IMR-90 (cell line): ENCODE measurements around the gene GRIK5. TPM values are rescaled to one million over a fixed set of nuclear protein-coding genes. Genes with fewer than 3 reads are reported as not detected.
"Not testable (repeated sequence)": the region's sequence is repeated elsewhere in the genome, so short reads cannot be mapped to it uniquely, and the experiment has no call there.

Source experiments
- ATAC-seq: fragments of 200-7000 bp; cut with Tn5 transposase; 2 replicates; pipeline ENCODE4 v1.9.1; 2020; ENCODE audit warnings: low read depth, mild to moderate bottlenecking, moderate library complexity
- BruUV-seq: library from RNA; stranded (reverse); fragments of 400-500 nt; replicated peaks from 2 replicates; lab custom pipeline; 2021; lab: Mats Ljungman, UMichigan
- CTCF ChIA-PET: fragments of 300-600 bp; formaldehyde crosslinking; extraction: SDS; loops from one replicate; lab custom pipeline; 2021; ENCODE audit warnings: antibody characterized with exemption; lab: Yijun Ruan, JAX
- POLR2A ChIA-PET: fragments of 300-600 bp; sonication (Branson Sonifier 250); formaldehyde crosslinking; loops from one replicate; lab custom pipeline; 2022; ENCODE audit warnings: antibody characterized with exemption; ENCODE audit not compliant: unreplicated experiment; lab: Charles Lee
- DNase-seq: peaks from one replicate; pipeline ENCODE4 v3.0.0; 2013
- H2AFZ ChIP-seq: replicated peaks from 2 replicates; pipeline ENCODE3; 2013; ENCODE audit warnings: low read length, mild to moderate bottlenecking; ENCODE audit not compliant: poor library complexity
- H2AK5ac ChIP-seq: 2 replicates; pipeline ENCODE4 v1.6.1; 2013; ENCODE audit warnings: low read depth, low read length, inconsistent platforms
- H2AK9ac ChIP-seq: replicated peaks from 2 replicates; pipeline ENCODE3; 2013; ENCODE audit warnings: mild to moderate bottlenecking, low read depth, low read length, moderate library complexity; ENCODE audit not compliant: poor library complexity
- H2BK120ac ChIP-seq: 2 replicates; pipeline ENCODE4 v1.6.1; 2013; ENCODE audit warnings: low read depth, low read length, inconsistent platforms
- H2BK15ac ChIP-seq: 3 replicates; pipeline ENCODE4 v1.6.1; 2013; ENCODE audit warnings: low read depth, low read length, inconsistent platforms
- H2BK20ac ChIP-seq: 2 replicates; pipeline ENCODE4 v1.6.1; 2013; ENCODE audit warnings: low read depth, mild to moderate bottlenecking, inconsistent platforms, low read length, moderate library complexity
- H2BK5ac ChIP-seq: 2 replicates; pipeline ENCODE4 v1.6.1; 2013; ENCODE audit warnings: mild to moderate bottlenecking, low read depth, low read length, inconsistent platforms; ENCODE audit not compliant: poor library complexity, severe bottlenecking
- H3K14ac ChIP-seq: replicated peaks from 2 replicates; pipeline ENCODE4 v1.6.1; 2013; ENCODE audit warnings: low read depth, low read length, inconsistent platforms
- H3K18ac ChIP-seq: 2 replicates; pipeline ENCODE4 v1.6.1; 2013; ENCODE audit warnings: low read depth, low read length, control low read depth
- H3K23ac ChIP-seq: 2 replicates; pipeline ENCODE4 v1.6.1; 2013; ENCODE audit warnings: low read depth, low read length, inconsistent platforms
- H3K27ac ChIP-seq: 2 replicates; pipeline ENCODE4 v1.5.1; 2013; ENCODE audit warnings: mild to moderate bottlenecking, control low read depth, low read length; ENCODE audit not compliant: insufficient read depth
- H3K27me3 ChIP-seq: 2 replicates; pipeline ENCODE4 v1.6.1; 2013; ENCODE audit warnings: low read length; ENCODE audit not compliant: control insufficient read depth, insufficient read depth
- H3K36me3 ChIP-seq: 2 replicates; pipeline ENCODE4 v1.6.1; 2013; ENCODE audit warnings: low read length, mixed read lengths; ENCODE audit not compliant: control insufficient read depth, insufficient read depth
- H3K4ac ChIP-seq: 2 replicates; pipeline ENCODE4 v1.6.1; 2013; ENCODE audit warnings: low read depth, low read length, inconsistent platforms
- H3K4me1 ChIP-seq: 2 replicates; pipeline ENCODE4 v1.6.1; 2013; ENCODE audit warnings: low read length, mixed read lengths; ENCODE audit not compliant: control insufficient read depth, insufficient read depth
- H3K4me2 ChIP-seq: 2 replicates; pipeline ENCODE4 v1.6.1; 2013; ENCODE audit warnings: low read depth, mild to moderate bottlenecking, control low read depth, low read length, moderate library complexity
- H3K4me3 ChIP-seq: 2 replicates; pipeline ENCODE4 v1.5.1; 2013; ENCODE audit warnings: low read depth, mild to moderate bottlenecking, control low read depth, low read length, moderate library complexity; ENCODE audit not compliant: insufficient read depth
- H3K56ac ChIP-seq: 2 replicates; pipeline ENCODE4 v1.6.1; 2013; ENCODE audit warnings: low read length, inconsistent platforms; ENCODE audit not compliant: insufficient read depth; ENCODE audit errors: extremely low read depth
- H3K79me1 ChIP-seq, 2 experiments: 2 replicates each; pipeline ENCODE4 v1.6.1; 2013; ENCODE audit warnings: low read length in 2 of 2, inconsistent platforms in 1 of 2, low read depth in 1 of 2
- H3K9ac ChIP-seq: 2 replicates; pipeline ENCODE4 v1.6.1; 2013; ENCODE audit warnings: low read depth, low read length, control low read depth
- H3K9me1 ChIP-seq: 2 replicates; pipeline ENCODE4 v1.6.1; 2013; ENCODE audit warnings: low read length, inconsistent platforms; ENCODE audit not compliant: insufficient read depth
- H3K9me3 ChIP-seq: 2 replicates; pipeline ENCODE4 v1.6.1; 2013; ENCODE audit warnings: low read length; ENCODE audit not compliant: control insufficient read depth, insufficient read depth
- H4K20me1 ChIP-seq: 2 replicates; pipeline ENCODE4 v1.6.1; 2013; ENCODE audit warnings: low read length, inconsistent platforms; ENCODE audit not compliant: insufficient read depth
- H4K5ac ChIP-seq: 2 replicates; pipeline ENCODE4 v1.6.1; 2013; ENCODE audit warnings: mild to moderate bottlenecking, low read depth, low read length, control low read depth
- H4K8ac ChIP-seq, 2 experiments: 2 replicates each; pipeline ENCODE4 v1.6.1; 2013; ENCODE audit warnings: low read depth in 2 of 2, low read length in 2 of 2, control low read depth in 1 of 2, inconsistent platforms in 1 of 2
- H4K91ac ChIP-seq: 2 replicates; pipeline ENCODE4 v1.6.1; 2013; ENCODE audit warnings: low read depth, low read length, inconsistent platforms; ENCODE audit not compliant: insufficient read depth
- WGBS, 2 experiments: methylation state at CpG; one replicate each; pipeline versions ENCODE4 v1.1.5 to v1.1.7; 2013; ENCODE audit warnings: missing lambda C conversion rate in 2 of 2; ENCODE audit not compliant: insufficient read length in 1 of 2; ENCODE audit errors: extremely low coverage in 2 of 2; 5-methylcytosine and 5-hydroxymethylcytosine counted together
- dilution Hi-C: fragments of 300-500 bp; cut with HindIII; formaldehyde crosslinking; loops from one replicate; pipeline ENCODE4 v1.14.3; 2018; ENCODE audit warnings: low sequenced_read_pairs; ENCODE audit not compliant: unreplicated experiment
- in situ Hi-C: fragments of 300-500 bp; cut with MboI; formaldehyde crosslinking; loops from 3 replicates; pipeline ENCODE4 v1.14.3; 2019; ENCODE audit warnings: low sequenced_read_pairs, inconsistent platforms, mixed read lengths
- intact Hi-C: fragments of 100-400 bp; cut with micrococcal nuclease; formaldehyde crosslinking; loops from 2 replicates; pipeline ENCODE4 v1.10.0; 2022
- polyA plus RNA-seq, 3 experiments: library from polyadenylated mRNA; depleted of rRNA; stranded (reverse); fragments of >200 nt; gene quantifications; 2 replicates each; pipeline ENCODE4 v1.2.3, GENCODE V29; 2012; ENCODE audit warnings: low replicate concordance in 1 of 3
- total RNA-seq: library from RNA; depleted of rRNA; stranded (reverse); fragments of >200 nt; gene quantifications from 2 replicates; pipeline ENCODE4 v1.2.3, GENCODE V29; 2012

GRIK5 gene
- total and polyA plus RNA-seq, 2 of the 4 experiments (the other 2 are of a cell fraction) = 0.10 TPM; not detected in 1

- POLR2A ChIA-PET, H3K23ac ChIP-seq, H3K14ac ChIP-seq, H3K9me1 ChIP-seq, H4K91ac ChIP-seq, H2BK5ac ChIP-seq, BruUV-seq, H4K5ac ChIP-seq, H3K4me3 ChIP-seq, in situ Hi-C loops, H4K8ac ChIP-seq, H2AK5ac ChIP-seq, H3K36me3 ChIP-seq, H3K4me2 ChIP-seq, H2BK120ac ChIP-seq, H2AK9ac ChIP-seq, H3K27me3 ChIP-seq, DNase-seq, CTCF ChIA-PET, H3K9ac ChIP-seq, H2BK15ac ChIP-seq, H3K9me3 ChIP-seq, H3K4me1 ChIP-seq, H4K20me1 ChIP-seq, dilution Hi-C loops, H3K18ac ChIP-seq, H2BK20ac ChIP-seq, H3K27ac ChIP-seq, H3K56ac ChIP-seq, H3K79me1 ChIP-seq, intact Hi-C loops, H2AFZ ChIP-seq, ATAC-seq, H3K4ac ChIP-seq: not testable (repeated sequence)
- no CpG with 5 or more reads among the region's 10 CpGs for WGBS, 2 experiments
Observed at GRCh38 chr19:42100241-42100640, 30.2 kb upstream of the GRIK5 start.
